GM19023 (cell line): ENCODE measurements around the gene TOP3B.

Source experiments
- ATAC-seq: cut with Tn5 transposase; IDR thresholded peaks from one replicate; pipeline ENCODE4 v1.9.1; 2021; ENCODE audit warnings: mild to moderate bottlenecking, moderate library complexity; ENCODE audit not compliant: unreplicated experiment

The TOP3B gene

GRCh38 chr22:21963286-21963685, 19.3 kb downstream of the TOP3B start:
- ATAC-seq, result no peak

DNA sequence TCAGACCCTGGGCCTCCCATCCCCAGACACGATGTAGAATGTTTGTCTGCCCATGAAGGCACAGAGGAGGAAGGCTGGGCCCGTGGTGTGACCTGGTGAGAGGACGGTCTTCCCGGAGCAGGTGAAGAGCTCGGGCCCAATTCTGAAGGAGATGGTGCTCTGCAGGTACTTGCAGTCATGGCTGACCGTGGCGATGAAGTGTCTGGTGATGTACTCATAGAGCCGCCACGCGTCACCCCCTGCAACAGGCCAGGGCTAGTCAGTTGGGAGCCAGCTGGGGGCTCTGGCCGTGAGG, 20.0 kb downstream of the TOP3B start:
- ATAC-seq, result no peak

- no peak for ATAC-seq
Observed at GRCh38 chr22:21961886-21962654, 20.5 kb downstream of the TOP3B start.

DNA sequence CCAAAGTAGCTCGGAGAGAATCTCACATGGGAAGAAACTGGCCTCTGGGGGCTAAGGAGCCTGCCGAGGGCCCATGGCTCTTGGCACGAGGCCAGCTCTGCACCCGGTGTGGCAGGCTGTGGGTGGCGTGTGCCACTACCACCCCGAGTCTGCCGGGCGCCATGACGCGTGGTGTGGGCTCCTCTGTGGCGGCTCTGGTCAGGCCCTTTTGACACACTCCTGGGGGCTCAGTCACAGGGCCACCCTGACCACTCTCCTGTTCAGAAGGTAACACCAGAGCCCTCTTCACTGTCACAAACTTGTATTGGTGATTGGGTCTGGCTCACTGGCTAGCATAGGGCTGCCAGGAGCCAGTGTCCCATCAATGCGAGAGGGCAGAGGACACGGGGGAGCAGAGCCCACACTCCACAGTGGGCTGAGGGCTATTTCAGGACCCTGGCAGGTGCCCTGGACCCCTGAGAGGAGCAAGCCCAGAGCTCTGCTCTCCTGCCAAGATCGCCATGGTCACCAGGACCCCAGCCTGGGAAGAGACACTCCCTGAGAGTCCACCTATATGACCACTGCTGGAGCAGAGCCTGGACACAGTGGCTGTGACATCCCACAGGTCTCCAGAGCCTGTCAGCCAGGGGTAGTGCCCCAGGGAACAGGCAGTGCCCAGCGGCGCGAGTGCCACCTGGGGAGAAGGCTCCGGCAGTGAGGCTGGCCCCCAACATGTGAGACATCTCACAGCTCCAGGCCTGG, 21.3 kb downstream of the TOP3B start:
- ATAC-seq, result no peak

- no peak for ATAC-seq
Observed at GRCh38 chr22:21960200-21961126, 22.1 kb downstream of the TOP3B start.

DNA sequence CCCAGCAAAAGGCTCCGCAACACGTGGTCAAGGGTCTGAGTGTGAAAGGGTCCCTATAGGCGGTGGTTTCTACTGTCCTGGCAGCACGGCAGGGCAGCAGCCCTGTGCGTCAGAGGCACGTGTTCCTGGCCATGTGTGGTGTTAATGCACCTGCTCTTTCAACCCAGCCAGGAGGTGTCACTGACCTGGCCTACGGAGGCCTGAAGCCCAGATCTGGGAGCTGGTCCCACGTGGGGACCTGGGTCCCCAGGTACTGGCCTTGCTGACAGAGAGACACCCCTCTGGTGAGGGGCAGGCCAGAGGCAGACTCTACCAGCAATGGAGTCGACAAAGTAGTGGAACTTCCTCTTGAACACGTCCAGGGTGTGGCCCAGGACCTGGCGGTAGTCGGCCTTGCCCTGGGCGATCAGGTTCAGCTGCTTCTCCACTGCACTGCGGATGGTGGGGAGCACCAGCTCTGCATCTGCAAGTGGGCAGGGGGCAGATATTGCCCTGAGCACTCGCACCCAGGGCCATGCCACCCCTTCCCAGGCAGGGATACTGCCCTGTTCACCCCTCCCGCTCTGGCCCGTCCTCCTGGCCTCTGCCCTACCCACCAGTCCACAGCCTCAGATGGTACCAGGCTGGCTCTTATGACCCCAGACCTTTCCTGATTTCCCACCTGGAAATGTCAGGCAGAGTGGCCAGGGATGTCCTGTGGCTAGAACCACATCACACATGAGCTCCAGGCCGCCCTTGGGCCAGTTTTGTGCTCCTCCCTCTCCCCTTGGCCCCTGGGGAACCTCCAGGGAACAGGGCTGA, 23.1 kb downstream of the TOP3B start:
- ATAC-seq, result no peak

DNA sequence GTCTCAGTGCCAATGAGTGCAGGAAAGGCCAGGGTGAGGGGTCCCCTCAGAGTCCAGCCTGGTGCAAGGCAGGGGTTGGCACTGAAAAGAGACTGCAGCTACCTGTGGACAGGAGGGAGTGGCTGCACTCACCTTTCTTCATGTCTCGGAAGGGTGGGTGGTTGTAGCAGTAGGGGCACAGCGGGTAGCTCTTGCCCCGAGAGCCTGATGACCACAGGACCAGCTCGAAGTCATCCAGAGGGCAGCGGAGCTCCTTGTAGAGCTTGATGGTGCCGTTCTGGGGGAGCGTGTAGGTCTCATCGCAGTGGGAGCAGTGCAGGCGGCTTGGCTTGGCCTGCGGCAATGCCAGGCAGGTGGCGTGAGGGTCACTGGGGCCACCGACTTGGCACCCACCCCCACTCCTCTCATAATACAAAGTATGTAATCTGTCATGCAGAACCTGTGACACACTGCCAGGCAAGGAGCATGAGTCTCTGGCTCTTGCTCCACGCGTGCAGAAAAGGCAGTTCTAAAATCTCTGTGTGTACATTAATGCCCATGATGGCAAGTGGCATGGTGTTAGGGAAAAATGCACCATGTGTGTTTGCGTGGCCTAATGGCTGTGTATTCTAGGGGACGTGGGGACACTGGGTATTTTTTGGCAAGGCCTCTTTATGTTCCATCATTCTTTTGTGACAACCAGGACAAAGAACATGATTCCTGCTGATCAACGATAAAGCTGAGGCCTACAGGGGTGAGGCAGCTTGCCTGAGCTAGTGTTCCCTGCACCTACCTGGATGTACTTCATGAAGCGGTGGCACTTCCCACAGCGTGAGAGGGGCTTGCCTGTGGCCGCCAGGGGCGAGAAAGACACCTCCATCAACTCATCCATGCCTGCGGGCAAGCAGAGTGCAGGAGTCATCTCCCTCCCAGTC, 24.0 kb downstream of the TOP3B start:
- no peak for ATAC-seq

DNA sequence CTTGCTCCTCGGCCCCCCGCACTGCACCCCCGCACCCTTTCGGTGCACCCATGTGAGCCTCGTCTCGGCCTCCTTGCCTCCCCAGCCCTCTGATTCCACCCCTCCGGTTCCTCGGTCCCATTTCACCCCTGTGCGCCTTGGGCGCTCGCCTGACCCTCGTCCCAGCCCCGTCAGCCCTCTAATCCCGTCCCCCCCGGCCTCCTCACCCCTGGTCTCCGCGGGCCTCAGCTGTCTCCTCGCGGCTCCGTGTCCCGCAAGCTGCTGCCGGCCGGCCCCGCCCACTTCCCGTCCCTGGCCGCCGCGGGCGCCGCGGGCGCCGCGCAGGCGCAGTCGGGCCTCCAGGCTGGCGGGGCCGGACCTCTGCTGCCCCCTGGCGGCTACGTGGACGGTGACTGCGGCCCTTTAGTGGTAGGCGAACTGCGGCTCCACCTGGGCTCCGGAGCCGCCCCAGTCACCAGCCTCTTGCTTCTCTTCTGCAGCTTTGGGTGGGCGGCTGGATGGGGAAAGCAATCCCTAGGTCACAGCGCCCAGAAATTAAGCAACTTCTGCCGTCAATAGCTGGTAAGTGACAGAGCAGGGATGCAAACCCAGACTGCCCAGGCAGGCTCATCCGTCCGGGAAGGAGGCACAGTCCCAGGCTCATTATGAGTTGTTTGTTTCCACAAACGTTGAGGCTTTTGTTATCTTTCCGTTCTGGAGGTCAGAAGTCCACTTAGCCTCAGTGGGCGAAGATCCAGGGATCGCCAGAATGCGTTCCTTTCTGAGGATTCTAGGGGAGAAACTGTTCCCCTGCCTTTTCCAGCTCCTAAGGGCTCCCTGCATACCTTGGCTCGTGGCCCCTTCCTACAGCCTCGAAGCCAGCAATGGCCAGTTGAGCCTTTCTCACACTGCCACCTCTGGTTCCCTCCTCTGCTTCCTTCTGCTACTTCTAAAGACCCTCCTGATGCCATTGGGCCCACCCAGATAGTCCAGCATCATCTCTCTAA, 29.7 kb downstream of the TOP3B start, which contains the start of gene PPM1F:
TSS of gene PPM1F (minus strand) at position 263 of the 986 bp plus-strand sequence. CDS start 6,800 bp downstream, outside the sequence.
- peak; percentile 58 for ATAC-seq

GRCh38 chr22:21951931-21952465, 30.6 kb downstream of the TOP3B start:
- ATAC-seq, result no peak

DNA sequence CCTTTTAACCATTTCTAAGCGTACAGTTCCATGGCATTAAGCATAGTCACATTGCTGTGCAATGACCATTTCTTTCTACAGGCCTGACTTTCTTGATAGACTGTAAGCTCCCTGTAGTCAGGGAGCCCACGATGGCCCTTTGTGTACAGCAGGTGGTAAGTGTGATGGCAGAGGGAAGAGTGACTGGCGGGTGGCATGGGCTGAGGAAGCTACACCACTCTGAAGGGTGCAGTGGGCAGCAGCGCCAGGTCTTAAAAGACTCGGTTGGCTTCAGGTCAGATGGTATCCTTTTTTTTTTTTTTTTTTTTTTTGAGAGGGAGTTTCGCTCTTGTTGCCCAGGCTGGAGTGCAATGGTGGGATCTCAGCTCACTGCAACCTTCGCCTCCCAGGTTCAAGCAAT, 31.5 kb downstream of the TOP3B start:
- ATAC-seq, result no peak

- ATAC-seq, result no peak
Observed at GRCh38 chr22:21949948-21950347, 32.6 kb downstream of the TOP3B start.

- no peak for ATAC-seq
Observed at GRCh38 chr22:21949569-21949918, 33.0 kb downstream of the TOP3B start.

DNA sequence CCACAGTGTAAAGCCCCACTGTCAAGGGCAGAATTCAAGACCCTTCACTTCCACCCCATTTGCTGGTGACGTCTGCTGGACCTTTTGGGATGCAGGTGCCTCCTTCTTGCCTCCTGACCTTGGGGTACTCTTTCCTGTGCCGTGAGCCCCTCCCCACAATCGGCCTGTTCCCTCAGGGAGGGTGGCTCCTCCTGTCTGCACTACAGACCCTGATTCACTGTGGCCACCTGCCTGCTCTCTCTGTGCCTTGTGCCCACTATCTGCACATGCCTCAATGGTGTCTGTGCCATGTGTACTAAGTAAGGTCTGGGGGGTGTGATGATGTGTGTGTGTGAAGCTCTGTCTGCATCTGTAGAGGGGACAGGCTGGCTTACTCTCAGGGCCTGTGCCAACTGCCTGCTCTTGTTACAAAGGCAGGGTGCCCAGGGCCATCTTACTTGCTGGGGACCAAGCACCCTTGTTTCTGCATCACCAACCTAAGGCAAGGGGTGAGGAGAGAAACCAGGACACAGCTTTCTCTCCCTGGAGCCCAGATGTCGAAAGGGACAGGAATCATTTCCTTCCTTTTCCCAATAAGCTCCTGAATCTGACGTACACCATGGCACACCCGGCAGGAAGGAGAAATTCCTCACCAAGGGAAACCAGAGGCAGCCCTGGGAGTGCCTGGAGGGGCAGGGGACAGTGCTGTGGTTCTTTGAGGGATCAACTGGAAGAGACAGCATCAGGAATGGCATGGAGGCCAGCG, 33.6 kb downstream of the TOP3B start:
- no peak for ATAC-seq

DNA sequence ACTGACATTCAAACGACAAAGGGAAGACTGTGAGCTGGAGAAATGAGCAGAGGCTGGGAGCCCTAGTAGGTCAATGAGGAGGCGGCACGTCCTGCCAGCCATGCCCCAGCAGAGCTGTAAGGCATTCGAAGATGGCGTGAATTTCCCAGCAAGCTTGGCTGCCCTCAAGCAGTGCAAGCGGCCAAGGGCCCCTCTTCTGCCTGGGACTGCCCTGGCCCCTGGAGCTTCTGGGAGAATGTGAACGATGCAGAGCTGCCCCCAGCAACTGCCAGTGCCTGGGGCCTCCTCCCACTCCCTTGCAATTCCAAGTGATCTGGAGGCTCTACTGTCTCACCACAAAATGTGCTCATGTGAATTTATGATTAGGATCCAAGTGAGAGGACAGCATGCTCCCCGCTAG, 34.2 kb downstream of the TOP3B start:
- ATAC-seq, result no peak

DNA sequence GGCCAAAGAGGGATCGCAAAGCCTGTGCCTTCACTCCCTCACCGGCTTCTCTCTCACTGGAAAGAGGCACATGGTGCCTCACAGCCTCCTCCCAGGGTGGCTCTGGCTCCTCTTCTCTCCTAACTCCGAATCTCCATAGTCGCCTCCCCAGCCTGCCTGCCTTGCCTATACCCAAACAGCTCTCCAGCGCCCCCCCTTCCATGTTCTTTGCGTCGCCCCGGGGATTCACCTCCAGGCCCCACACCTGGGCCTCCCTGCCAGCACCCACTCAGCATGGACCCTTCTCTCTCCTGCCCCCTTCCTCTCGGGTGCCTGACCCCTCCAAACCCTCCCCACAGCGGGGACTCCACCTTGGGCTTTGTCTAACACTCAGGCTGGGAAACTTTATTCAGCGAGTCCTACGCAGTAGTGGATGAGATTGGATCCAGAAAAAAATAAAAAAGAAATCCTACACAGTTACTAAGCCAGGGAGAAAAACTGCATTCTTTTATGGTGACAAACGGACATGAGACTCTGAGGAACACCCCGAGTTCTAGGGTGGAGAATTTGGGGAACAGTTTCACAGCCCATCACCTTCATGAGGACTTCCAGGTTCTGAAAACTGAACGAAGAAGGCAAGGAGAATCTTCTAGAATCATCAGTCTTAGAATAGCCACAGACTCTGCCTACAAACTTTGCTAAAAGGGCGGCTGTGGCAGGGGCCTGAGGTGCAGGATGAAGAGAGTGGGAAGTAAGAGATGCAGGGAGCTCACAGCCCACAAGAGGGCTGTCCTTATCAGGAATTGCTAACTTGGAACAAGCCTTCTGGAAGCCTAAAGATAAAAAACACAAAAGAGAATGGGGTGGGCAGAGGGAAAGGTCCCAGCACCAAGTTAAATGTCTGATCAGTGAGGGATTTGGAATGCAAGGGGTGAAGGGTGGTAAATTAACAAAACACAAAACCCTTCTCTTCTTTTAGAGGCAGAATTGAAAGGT, 35.3 kb downstream of the TOP3B start:
- ATAC-seq, result no peak

GRCh38 chr22:21946262-21946925, 36.2 kb downstream of the TOP3B start:
- ATAC-seq, result no peak
